Measurements from ENCODE around the gene SPEF2.
"Not testable (repeated sequence)": the region's sequence is repeated elsewhere in the genome, so short reads cannot be mapped to it uniquely, and the experiment has no call there.

SPEF2 gene

DNA sequence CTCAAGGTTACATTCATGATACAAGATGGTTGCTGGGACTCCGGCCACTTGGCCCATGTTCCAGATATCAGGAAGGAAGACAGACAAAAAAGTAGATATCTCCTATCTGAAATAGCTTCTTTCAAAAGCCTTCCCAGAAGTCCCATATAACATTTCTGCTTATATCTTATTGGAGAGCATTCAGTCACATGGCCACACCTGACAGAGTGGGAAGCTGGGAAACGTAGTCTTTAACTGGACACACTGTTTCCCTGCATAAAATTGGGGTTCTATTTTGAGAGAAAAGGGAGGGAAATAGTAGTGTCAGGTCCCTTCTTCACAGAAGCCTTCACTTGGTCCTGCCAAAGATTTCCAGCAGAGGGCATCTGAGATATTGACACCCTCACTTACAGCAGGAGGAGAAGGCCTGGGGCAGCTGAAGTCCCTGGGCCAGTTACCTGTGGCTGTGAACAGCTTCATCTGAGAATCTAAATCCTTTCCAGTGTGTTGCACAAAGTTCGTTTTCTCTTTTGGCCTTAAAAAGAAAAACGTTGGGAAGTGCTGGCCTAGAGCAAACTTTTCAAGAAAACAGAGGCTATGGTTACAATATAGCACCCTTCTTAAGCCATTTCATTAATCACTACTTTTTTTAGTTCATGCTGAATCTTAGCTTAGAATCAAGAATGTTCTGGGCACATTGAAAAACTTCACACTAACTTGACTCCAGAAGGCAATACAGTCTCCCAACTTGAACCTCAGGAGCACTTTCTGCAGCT is 33.5 kb downstream of the SPEF2 start:
- peak; percentile 46 for DNase-seq (ENCODE audit: low read depth)

DNA sequence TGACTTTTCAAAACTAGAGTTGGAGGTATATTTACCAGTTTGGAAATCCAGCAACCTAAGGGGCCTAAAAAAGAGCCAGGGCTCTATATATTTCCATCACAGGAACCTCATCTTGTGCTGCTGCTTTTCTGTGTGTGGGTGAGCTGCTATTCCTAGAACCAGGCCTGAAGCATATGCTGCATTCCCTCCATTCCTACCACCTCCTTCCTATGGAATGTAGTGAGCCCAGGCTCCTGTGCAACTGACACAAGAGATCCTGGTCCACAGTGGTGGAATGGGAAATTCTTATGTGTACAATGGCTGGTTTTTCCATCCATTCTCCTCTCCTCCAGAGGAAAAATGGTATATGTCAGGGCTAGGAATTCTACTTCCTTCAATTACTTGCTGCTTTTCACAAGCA is 39.1 kb downstream of the SPEF2 start:
- no peak for DNase-seq (ENCODE audit: low read depth)

DNA sequence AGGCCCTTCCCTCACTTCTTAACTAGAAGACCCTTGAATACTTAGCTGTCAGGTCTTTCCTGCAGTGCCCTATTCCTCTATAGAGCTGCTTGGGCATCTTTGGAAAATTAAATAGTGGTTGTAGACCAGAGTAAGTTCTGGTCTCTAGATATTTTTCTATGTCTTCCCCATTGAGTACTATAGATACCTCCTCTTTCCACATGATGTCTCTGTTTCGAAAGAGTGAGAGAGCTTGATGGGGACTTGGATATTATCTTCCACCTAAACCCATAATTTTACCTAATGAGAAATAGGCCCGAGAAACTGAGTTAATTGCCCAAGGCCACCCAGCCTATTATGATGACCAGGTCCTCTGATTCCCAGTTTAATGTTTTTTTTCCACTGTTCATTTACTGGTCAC is 40.2 kb downstream of the SPEF2 start:
- no peak for DNase-seq (ENCODE audit: low read depth)

DNA sequence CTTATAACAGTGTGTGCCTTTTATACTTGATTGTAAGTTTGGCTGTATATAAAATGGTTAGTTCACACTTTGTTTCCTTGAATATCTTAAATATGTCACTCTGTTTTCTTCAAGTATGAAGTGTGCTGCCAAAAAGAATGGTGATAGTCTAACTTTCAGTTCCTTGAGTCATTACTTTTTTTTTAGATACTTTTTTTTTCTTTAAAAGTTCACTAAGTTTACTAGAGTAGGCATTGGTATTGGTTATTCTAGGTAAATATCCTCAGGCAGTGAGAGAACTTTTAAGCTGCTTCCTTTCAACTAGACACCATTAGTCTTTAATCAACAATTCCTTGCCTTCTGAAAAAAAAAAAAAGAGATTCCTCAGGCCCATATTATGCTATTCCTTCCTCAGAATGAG is 41.9 kb downstream of the SPEF2 start:
- no peak for DNase-seq (ENCODE audit: low read depth)

DNA sequence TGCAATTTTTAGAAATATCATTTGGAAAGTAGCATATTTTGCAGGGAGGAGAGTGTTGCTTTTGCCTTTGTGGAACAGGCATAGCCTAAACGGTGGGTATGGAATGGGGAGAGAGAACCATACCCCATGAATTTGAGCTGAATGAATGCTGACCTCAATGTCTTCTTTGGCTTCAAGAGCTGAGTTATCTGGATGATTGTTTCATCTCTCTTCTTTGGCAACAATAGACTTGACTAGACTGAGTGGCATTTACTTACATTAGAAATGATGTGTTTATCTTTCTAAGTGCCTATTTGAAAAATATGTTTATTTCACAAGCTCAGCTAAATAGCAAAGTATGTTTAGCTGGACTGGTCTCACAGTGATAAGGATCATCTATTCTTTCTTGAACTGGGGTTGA is 42.8 kb downstream of the SPEF2 start:
- DNase-seq (ENCODE audit: low read depth), result no peak

DNA sequence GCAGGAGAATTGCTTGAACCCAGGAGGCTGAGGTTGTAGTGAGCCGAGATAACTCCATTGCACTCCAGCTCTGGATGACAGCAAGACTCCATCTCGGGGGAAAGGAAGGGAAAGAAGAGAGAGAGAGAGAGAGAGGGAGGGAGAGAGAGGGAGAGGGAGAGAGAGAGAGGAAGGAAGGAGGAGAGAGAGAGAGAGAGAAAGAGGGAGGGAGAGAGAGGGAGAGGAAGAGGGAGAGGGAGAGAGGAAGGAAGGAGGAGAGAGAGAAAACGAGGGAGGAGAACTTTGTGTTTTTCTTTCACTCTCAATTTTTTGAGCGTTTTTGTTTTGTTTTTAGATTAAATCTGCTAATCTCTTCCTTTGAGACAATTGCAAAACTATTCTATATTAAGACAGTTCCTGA is 46.9 kb downstream of the SPEF2 start:
- no peak for DNase-seq (ENCODE audit: low read depth)

DNA sequence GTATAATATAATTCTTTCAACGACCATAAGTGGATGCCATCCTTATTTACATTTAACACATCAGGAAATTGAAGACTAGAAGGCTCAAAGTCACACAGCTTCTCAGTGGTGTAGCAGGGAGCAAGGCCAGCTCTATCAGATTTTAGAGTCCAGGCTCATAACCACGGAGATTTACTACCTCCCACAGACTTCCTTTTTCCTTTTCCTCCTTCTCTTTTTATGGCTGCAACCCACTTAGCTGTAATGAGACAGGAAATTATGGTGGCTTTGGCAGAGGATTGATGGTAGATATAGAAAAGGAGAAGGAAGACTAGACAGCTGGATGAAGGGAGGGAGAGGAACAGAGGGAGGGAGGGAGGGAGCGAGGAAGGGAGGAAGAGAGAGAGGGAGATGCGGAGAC is 47.4 kb downstream of the SPEF2 start:
- DNase-seq (ENCODE audit: low read depth), result no peak

DNA sequence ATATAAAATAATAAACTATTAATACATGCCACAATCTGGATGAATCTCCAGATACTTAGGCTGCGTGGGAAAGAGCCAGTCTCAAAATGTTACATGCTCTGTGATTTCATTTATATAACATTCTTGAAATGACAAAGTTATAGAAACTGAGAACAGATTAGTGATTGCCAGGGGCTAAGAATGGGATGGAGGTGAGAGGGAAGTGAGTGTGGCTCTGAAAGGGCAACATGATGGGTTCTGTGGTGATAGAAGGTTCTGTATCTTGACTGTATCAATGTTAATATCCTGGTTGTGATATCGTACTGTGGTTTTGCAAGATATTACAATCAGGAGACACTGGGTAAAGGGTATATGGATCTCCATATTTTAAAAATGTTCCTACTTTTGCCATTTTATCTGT is 50.7 kb downstream of the SPEF2 start:
- DNase-seq (ENCODE audit: low read depth), result no peak

DNA sequence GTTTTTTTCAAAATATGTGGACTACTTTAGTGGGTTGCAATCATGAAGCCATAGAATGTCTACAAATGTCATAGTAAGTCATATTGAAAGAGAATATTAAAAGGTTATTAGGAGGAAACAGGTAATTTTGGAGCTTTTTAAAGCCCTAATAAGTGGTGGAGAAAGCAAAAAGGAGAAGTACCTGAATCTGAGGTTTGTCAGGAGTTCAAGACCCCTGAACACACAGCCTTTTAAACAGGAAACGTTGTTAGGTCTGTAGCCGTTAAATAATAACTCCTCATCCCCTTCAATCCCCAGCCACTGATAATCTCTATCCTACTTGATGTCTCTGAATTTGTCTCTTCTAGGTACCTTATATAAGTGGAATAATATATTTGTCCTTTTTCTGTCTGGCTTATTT is 51.1 kb downstream of the SPEF2 start:
- DNase-seq (ENCODE audit: low read depth), result no peak

DNA sequence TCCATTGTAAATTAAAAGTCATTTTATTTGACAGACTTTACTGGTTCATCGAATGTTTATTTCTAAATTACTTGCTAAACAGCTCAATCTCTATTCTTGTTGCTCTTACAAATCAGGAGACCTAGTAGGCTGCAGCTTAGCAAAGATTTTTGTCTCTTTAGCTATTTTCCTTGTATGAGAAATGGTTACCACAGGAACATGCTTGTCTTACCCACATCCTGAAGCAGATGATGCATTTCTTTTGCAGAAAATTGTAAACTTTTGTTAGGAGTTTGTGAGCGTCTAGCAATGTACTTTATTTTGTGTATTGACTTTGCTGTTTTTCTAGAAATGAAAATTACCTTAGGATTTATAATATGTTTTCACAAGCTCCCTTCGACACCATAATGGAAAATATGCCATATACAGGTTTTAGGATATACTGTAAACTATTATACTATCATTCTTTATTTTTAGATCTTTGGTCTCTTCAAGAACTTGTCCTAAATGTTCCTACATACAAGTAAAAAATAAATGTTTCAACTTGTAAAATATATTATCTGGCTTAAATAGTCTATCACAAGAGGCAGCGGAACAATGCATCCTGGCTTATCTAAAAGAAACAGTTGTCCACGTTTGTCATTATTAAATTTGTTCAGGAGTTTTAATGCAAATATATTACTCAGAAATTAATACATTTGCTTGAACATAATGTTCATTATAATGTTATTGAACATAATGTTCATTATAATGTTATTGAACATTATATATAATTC is 54.1 kb downstream of the SPEF2 start:
- DNase-seq (ENCODE audit: low read depth), result no peak

DNA sequence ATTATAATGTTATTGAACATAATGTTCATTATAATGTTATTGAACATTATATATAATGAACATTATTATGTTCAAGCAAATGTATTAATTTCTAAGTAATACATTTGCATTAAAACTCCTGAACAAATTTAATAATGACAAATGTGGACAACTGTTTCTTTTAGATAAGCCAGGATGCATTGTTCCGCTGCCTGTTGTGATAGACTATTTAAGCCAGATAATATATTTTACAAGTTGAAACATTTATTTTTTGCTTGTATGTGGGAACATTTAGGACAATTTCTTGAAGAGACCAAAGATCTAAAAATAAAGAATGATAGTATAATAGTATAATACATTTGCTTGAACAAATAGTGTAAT is 54.6 kb downstream of the SPEF2 start:
- not testable (repeated sequence) for DNase-seq (ENCODE audit: low read depth)

DNA sequence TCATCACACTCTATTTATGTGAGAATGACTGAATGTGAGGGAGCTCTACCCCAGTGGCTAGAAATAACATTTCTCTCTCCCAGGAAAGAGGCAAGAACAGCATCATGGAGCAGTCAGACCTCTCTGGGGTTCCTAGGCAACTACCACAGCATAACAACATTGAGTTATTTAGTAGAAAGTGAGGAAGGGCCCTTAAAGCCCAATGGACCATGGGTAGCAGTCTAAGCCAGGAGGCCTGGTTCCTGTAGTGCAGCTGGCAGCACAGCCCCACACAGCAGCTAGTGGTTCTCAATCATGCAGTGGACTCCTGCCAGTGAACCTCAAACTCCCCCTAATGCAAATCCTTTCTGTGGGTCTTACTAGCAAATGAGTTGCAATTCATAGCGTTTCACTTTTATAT is 55.3 kb downstream of the SPEF2 start:
- DNase-seq (ENCODE audit: low read depth), result peak; percentile 11

DNA sequence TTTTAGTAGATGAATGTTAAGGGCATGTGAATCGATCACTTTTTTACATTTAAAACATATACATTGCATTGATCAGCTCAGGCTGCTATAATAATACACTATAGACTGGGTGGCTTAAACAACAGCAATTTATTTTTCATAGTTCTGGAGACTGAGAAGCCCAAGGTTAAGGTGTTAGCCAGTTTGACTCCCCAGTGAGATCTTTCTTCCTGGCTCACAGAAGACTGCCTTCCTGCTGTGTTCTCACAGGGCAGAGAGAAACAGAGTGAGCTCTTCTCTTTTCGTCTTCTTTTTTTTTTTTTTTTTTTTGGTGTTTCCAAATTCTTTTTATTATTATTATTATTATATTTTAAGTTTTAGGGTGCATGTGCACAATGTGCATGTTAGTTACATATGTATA is 56.4 kb downstream of the SPEF2 start:
- no peak for DNase-seq (ENCODE audit: low read depth)

DNA sequence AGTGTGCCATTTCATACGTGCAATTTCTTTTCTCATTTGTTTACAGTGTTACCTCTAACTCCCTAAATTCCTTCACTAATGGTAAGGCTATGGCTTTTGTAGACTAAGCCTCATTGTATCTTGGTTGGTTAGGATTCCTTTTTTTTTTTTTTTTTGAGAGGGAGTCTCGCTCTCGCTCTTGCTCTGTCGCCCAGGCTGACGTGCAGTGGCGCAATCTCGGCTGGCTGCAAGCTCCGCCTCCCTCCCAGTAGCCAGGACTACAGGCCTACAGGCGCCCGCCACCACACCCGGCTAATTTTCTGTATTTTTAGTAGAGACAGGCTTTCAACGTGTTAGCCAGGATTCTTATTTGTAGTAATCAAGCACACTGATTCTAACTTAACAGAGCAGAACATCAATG is 57.7 kb downstream of the SPEF2 start:
- DNase-seq (ENCODE audit: low read depth), result no peak

DNA sequence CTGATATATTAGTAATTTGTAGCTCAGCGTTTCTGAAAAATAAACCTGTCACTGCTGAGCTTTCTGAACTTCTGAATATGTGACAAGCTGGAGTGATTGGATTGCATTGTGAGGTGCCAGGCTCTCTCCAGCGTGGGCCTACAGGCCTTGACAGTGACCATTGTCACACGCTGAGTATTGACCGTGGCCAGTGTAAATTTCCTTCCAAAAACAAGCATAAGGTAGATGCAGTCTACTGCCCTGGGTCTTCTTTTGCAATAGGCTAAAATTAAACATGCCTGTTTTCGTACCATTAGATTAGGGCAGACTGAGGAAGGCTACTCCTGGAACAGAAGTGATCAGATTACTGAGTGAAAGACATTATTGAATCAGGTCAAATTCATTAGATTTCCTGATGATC is 60.2 kb downstream of the SPEF2 start:
- no peak for DNase-seq (ENCODE audit: low read depth)

DNA sequence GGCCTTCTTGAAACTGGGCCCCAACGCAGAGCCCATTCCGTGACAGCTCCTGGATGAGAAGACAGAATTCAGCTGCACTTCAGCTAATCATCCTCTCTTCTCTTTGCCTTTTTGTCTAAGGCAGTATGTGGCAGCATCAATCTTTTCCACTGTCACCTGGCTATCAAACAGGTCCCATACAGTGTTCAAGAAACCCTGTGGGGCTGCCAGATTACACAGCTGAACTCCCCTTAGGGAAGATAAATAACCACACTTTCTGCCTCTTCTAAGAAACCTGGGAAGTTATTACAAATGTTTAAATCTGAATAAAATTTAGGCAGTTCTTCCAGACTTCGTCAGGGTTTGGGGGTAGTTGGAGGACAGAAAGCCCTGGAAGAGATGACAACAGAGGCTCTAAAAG is 61.0 kb downstream of the SPEF2 start:
- DNase-seq (ENCODE audit: low read depth), result no peak

DNA sequence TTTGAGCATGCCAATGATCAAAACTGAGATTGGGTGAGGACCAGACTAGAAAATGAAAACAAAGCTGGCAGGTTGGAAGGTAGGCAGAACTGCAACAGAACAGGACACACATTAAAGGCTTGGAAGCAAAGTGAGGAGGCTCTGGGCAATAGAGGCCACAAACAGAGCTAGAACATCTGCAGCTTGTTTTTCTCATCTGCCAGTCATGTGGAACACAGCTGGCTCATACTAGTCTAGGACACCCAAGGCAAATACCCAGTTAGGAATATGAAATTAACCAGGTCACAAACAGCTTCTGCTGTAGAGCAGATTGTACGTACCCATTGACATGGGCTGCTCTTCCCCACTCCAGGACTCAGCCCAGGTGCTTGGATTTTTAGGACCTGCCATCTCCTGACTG is 61.7 kb downstream of the SPEF2 start:
- DNase-seq (ENCODE audit: low read depth), result no peak

DNA sequence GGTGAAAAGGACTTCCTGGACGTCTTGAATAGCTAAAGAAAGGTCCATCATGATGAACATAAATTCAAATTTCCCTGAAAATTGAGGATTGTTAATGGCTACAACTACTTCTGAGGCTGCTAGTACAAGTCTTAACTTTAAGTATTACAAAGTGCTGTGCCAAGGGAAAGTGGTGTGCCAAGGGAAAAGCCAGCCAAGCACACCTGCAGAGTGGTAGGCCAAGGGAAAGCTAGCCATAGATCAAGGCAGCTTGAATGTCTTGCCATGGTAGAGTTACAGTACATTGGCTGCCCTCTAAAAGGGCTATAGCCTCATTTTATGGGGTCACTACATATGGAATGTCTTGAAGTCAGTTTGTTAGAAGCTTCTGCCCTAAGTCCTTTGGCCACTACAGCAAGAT is 64.2 kb downstream of the SPEF2 start:
- DNase-seq (ENCODE audit: low read depth), result no peak

DNA sequence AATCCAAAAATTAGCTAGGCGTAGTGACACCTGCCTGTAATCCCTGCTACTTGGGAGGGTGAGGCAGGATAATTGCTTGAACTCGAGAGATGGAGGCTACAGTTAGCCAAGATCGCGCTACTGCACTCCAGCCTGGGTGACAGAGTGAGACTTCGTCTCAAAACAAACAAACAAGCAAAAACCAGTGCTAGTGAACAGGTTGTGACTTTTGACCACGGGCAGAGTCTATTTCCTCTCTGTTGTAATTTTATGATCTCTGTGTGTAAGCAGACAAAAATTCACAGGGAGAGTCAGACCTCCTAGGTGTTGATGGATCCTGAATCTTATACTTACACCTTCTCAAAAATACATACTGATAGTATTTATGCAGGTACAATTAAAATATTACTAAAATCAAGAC is 65.8 kb downstream of the SPEF2 start:
- DNase-seq (ENCODE audit: low read depth), result no peak

DNA sequence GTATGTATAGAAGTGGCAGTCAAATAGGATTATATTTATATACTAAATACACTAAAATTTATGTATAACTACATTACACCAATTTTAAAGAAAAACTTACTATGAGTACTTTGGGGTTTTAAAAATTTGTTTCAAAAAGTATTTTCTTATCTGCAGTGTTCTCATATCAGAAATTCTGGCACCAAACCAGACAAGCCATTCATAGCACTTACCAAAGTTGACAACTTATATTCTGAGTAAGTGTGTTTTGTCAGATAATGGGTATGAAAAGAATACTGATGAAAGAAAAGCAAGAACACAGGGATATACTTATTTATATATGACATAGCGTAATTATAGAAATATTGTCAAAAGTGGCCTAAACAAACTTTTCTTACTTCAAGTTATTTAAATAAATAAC is 67.5 kb downstream of the SPEF2 start:
- no peak for DNase-seq (ENCODE audit: low read depth)

DNA sequence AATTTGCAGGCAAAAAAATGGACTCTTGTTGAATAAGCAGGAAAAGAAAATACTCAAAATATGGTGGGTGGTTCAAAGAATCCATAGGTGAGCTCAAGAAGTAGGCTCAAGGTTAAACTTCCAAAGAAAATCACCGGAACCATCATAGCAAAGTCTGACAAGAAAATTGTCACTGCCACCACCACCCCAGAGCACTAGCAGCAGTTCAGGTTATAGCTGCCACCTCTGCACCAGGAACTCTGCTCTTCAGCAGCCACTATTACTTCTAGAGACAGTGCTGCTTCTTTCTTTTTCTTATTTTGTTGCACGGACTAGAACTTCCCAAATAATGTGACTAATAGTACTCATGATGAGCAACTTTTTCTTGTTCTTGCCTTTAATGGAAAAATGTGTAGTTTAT is 70.3 kb downstream of the SPEF2 start:
- DNase-seq (ENCODE audit: low read depth), result no peak

DNA sequence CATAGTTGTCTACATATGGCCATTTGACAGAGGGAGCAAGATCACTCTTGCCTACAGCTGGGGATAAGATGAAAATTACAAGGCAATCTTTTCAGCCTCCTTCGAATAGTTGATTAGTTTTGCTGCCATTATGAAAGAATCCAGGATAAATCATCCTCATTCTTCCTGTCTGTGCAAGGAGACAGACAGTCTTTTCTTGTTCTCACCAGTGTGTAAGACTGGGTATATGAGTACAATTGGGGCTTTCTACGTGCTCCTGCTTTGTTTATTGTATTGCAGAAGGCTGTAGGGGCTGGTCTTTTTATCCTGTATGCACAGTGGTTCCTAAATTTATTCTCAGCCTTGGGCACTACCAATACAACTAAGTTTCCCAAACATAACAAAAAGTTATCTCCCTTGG is 76.8 kb downstream of the SPEF2 start:
- no peak for DNase-seq (ENCODE audit: low read depth)

DNA sequence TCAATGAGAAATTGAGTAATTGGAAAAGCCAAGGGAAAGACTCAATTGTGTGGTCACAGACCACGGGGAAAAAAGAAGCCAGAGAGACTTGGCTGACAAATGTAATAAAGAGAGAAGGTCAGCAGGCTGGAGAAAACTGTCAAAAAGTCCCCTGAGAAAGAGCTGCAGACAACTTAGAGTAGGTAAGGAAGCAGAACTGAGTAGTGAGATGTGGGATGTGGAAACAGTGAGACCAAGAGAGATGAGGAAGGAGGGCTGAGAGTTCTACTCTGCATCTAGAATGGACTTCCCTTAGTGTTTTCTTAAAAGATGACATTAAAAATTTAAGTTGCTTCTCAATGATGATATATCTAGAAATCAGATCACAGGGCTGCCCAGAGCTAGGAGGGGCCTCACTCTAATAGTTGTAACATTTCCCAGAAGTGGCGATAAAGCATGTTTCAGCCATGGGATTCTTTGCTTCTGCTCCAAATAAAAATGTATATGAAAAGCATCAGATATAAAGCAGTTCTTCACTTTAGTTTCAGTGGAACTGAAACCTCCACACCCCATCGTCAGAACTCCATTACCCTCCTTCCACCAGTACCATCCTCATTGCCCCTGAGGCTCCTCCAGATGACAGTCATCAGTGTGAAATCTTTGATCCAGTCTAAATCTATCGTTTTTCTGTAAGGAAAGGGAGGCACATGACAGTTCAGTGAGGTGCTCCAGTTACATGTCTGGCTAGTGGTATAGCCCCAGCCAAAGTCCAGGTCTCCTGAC is 80.6 kb downstream of the SPEF2 start:
- no peak for DNase-seq (ENCODE audit: low read depth)
